ENCODE measurements around the gene IL3. TPM values are rescaled to one million over a fixed set of nuclear protein-coding genes. Genes with fewer than 3 reads are reported as not detected.

The IL3 gene
- total and polyA plus RNA-seq, 2 experiments from 2014 or later: not detected

GRCh38 chr5:132070460-132071337, 10.2 kb downstream of the IL3 start:
- H3K4me3 ChIP-seq: no peak overlapping the region
- Mint-ChIP-seq H3K36me3 (ENCODE audit: low read depth) (no peaks in the 10 kb centered on the region; the same call in 2 of the 3 replicates), H3K27ac (no peak overlapping the region), H3K4me1 (no peaks in the 10 kb centered on the region; the same call in 2 of the 3 replicates), H3K4me3 (no peak overlapping the region), H3K27me3 (ENCODE audit: insufficient read depth, low read depth, poor library complexity) (peaks cover 2% of the 10 kb centered on the region), H3K9me3 (no peaks in the 10 kb centered on the region; the same call in 2 of the 3 replicates)
- TF ChIP-seq REST (IDR thresholded peaks at IDR 0.05; ENCODE audit: unreplicated experiment) (no peak), EZH2 (IDR thresholded peaks at IDR 0.05; ENCODE audit: low read depth, unreplicated experiment) (no peak), ZNF114 (CRISPR knock-in tag; IDR thresholded peaks at IDR 0.05) (no peak), ZNF331 (CRISPR knock-in tag; IDR thresholded peaks at IDR 0.05; ENCODE audit: low read depth) (no peak), CREB1 (CRISPR knock-in tag; IDR thresholded peaks at IDR 0.05; ENCODE audit: low read depth) (no peak), EZH2phosphoT487 (IDR thresholded peaks at IDR 0.05; ENCODE audit: unreplicated experiment) (no peak), ETS1 (IDR thresholded peaks at IDR 0.05) (no peak), STAT1 (IDR thresholded peaks at IDR 0.05; ENCODE audit: unreplicated experiment) (no peak), POLR2AphosphoS5 (IDR thresholded peaks at IDR 0.05; ENCODE audit: low read depth) (no peak), NANOG (IDR thresholded peaks at IDR 0.05; ENCODE audit: borderline replicate concordance) (no peak), JUNB (IDR thresholded peaks at IDR 0.05; ENCODE audit: unreplicated experiment) (no peak)
- TF ChIP-seq, protein P1, sequence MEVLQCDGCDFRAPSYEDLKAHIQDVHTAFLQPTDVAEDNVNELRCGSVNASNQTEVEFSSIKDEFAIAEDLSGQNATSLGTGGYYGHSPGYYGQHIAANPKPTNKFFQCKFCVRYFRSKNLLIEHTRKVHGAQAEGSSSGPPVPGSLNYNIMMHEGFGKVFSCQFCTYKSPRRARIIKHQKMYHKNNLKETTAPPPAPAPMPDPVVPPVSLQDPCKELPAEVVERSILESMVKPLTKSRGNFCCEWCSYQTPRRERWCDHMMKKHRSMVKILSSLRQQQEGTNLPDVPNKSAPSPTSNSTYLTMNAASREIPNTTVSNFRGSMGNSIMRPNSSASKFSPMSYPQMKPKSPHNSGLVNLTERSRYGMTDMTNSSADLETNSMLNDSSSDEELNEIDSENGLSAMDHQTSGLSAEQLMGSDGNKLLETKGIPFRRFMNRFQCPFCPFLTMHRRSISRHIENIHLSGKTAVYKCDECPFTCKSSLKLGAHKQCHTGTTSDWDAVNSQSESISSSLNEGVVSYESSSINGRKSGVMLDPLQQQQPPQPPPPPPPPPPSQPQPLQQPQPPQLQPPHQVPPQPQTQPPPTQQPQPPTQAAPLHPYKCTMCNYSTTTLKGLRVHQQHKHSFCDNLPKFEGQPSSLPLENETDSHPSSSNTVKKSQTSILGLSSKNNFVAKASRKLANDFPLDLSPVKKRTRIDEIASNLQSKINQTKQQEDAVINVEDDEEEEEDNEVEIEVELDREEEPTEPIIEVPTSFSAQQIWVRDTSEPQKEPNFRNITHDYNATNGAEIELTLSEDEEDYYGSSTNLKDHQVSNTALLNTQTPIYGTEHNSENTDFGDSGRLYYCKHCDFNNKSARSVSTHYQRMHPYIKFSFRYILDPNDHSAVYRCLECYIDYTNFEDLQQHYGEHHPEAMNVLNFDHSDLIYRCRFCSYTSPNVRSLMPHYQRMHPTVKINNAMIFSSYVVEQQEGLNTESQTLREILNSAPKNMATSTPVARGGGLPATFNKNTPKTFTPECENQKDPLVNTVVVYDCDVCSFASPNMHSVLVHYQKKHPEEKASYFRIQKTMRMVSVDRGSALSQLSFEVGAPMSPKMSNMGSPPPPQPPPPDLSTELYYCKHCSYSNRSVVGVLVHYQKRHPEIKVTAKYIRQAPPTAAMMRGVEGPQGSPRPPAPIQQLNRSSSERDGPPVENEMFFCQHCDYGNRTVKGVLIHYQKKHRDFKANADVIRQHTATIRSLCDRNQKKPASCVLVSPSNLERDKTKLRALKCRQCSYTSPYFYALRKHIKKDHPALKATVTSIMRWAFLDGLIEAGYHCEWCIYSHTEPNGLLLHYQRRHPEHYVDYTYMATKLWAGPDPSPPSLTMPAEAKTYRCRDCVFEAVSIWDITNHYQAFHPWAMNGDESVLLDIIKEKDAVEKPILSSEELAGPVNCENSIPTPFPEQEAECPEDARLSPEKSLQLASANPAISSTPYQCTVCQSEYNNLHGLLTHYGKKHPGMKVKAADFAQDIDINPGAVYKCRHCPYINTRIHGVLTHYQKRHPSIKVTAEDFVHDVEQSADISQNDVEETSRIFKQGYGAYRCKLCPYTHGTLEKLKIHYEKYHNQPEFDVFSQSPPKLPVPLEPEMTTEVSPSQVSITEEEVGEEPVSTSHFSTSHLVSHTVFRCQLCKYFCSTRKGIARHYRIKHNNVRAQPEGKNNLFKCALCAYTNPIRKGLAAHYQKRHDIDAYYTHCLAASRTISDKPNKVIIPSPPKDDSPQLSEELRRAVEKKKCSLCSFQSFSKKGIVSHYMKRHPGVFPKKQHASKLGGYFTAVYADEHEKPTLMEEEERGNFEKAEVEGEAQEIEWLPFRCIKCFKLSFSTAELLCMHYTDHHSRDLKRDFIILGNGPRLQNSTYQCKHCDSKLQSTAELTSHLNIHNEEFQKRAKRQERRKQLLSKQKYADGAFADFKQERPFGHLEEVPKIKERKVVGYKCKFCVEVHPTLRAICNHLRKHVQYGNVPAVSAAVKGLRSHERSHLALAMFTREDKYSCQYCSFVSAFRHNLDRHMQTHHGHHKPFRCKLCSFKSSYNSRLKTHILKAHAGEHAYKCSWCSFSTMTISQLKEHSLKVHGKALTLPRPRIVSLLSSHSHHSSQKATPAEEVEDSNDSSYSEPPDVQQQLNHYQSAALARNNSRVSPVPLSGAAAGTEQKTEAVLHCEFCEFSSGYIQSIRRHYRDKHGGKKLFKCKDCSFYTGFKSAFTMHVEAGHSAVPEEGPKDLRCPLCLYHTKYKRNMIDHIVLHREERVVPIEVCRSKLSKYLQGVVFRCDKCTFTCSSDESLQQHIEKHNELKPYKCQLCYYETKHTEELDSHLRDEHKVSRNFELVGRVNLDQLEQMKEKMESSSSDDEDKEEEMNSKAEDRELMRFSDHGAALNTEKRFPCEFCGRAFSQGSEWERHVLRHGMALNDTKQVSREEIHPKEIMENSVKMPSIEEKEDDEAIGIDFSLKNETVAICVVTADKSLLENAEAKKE (CRISPR knock-in tag; IDR thresholded peaks at IDR 0.05): no peak
- TF ChIP-seq, protein P2, sequence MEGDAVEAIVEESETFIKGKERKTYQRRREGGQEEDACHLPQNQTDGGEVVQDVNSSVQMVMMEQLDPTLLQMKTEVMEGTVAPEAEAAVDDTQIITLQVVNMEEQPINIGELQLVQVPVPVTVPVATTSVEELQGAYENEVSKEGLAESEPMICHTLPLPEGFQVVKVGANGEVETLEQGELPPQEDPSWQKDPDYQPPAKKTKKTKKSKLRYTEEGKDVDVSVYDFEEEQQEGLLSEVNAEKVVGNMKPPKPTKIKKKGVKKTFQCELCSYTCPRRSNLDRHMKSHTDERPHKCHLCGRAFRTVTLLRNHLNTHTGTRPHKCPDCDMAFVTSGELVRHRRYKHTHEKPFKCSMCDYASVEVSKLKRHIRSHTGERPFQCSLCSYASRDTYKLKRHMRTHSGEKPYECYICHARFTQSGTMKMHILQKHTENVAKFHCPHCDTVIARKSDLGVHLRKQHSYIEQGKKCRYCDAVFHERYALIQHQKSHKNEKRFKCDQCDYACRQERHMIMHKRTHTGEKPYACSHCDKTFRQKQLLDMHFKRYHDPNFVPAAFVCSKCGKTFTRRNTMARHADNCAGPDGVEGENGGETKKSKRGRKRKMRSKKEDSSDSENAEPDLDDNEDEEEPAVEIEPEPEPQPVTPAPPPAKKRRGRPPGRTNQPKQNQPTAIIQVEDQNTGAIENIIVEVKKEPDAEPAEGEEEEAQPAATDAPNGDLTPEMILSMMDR (conservative IDR thresholded peaks at IDR 0.05; ENCODE audit: low read depth in 2 of 2): no peak
- no peak overlapping the region for H2AFZ ChIP-seq
- no peaks in the 10 kb centered on the region for H3K79me2 ChIP-seq (replicated peaks; ENCODE audit: insufficient read depth)
- H3K4me2 ChIP-seq: no peak overlapping the region
- ATAC-seq: no peak
- H4K20me1 ChIP-seq (replicated peaks; ENCODE audit: insufficient read depth): no peaks in the 10 kb centered on the region
- H3F3A ChIP-seq (replicated peaks; ENCODE audit: low read depth): no peaks in the 10 kb centered on the region
- DNase-seq (ENCODE audit: low spot score): no peak
- no peak overlapping the region for H3K27ac ChIP-seq (ENCODE audit: low read depth)
- H3K36me3 ChIP-seq (ENCODE audit: insufficient read depth): no peaks in the 10 kb centered on the region
- H3K4me1 ChIP-seq (ENCODE audit: insufficient read depth): no peaks in the 10 kb centered on the region
- H3K27me3 ChIP-seq (ENCODE audit: insufficient read depth): no peaks in the 10 kb centered on the region
- H3K9me2 ChIP-seq (ENCODE audit: insufficient read depth): no peaks in the 10 kb centered on the region

All from GM23338 (cell line).